Erythroblast (primary cell): Measurements from ENCODE around the gene OBSCN.

ENCODE experiments used
- GATA1 ChIP-seq: IDR thresholded peaks from 2 replicates; pipeline ENCODE4 v1.6.1; 2011; ENCODE audit warnings: low read depth, mild to moderate bottlenecking, control low read depth, low read length, moderate library complexity
- POLR2A ChIP-seq: IDR thresholded peaks from 2 replicates; pipeline ENCODE4 v1.6.1; 2011; ENCODE audit warnings: mild to moderate bottlenecking, low read length

GRCh38 chr1:228342627-228343190, 134.9 kb downstream of the OBSCN start:
- TF ChIP-seq POLR2A (no peak), GATA1 (no peak)
